Natural killer cell (primary cell): ENCODE data around the gene ETFB. TPM values are rescaled to one million over a fixed set of nuclear protein-coding genes. Genes with fewer than 3 reads are reported as not detected.

Source experiments
- ATAC-seq, 3 donors: fragments of 150-1000 bp in 2 of 3; fragments of 200-7000 bp in 1 of 3; cut with Tn5 transposase; 1 replicate in 1 of 3; 2 replicates in 2 of 3; pipeline ENCODE4 v1.10.0; 2021; ENCODE audit warnings: mild to moderate bottlenecking in 2 of 3, moderate library complexity in 2 of 3
- DNase-seq, 2 donors: peaks; one replicate each; pipeline versions ENCODE4 v3.0.0 to v3.0.0-alpha.2; 2013 to 2021; ENCODE audit warnings: mixed read lengths in 1 of 2
- H3K27ac ChIP-seq: one replicate; pipeline ENCODE4 v1.5.1; 2013; ENCODE audit warnings: mild to moderate bottlenecking, low read length
- H3K27me3 ChIP-seq: one replicate; pipeline ENCODE4 v1.6.1; 2013; ENCODE audit warnings: low read length; ENCODE audit not compliant: control insufficient read depth, insufficient read depth
- H3K36me3 ChIP-seq: one replicate; pipeline ENCODE4 v1.6.1; 2013; ENCODE audit warnings: low read length; ENCODE audit not compliant: control insufficient read depth, insufficient read depth
- H3K4me1 ChIP-seq: one replicate; pipeline ENCODE4 v1.6.1; 2013; ENCODE audit warnings: low read length; ENCODE audit not compliant: control insufficient read depth, insufficient read depth
- H3K4me3 ChIP-seq: one replicate; pipeline ENCODE4 v1.5.1; 2013; ENCODE audit warnings: low read length
- H3K9me3 ChIP-seq: one replicate; pipeline ENCODE4 v1.6.1; 2013; ENCODE audit warnings: low read length; ENCODE audit not compliant: control insufficient read depth, insufficient read depth
- H3K27ac Mint-ChIP-seq, 2 donors: one replicate each; pipeline ENCODE4 v1.8.0; 2022; ENCODE audit warnings: mild to moderate bottlenecking in 2 of 2, mixed read lengths in 2 of 2, moderate library complexity in 1 of 2
- H3K27me3 Mint-ChIP-seq, 2 donors: one replicate each; pipeline ENCODE4 v1.8.0; 2022; ENCODE audit warnings: low read depth in 2 of 2, mixed read lengths in 2 of 2
- H3K36me3 Mint-ChIP-seq: one replicate; pipeline ENCODE4 v1.8.0; 2022; ENCODE audit warnings: mixed read lengths
- H3K4me1 Mint-ChIP-seq, 2 donors: one replicate each; pipeline ENCODE4 v1.8.0; 2022; ENCODE audit warnings: mixed read lengths in 2 of 2
- H3K4me3 Mint-ChIP-seq: one replicate; pipeline ENCODE4 v1.8.0; 2022; ENCODE audit warnings: mild to moderate bottlenecking, moderate library complexity, mixed read lengths
- H3K9me3 Mint-ChIP-seq, 2 donors: one replicate each; pipeline ENCODE4 v1.8.0; 2022; ENCODE audit warnings: mixed read lengths in 2 of 2
- WGBS: methylation state at CpG from one replicate; pipeline ENCODE4 v1.1.7; 2013; ENCODE audit warnings: missing lambda C conversion rate; ENCODE audit not compliant: insufficient coverage; 5-methylcytosine and 5-hydroxymethylcytosine counted together
- intact Hi-C: fragments of 100-400 bp; cut with micrococcal nuclease; formaldehyde crosslinking; loops from one replicate; pipeline ENCODE4 v1.14.2; 2022
- total RNA-seq, 4 donors: library from RNA; stranded (reverse); fragments of 120-200 nt in 1 of 4; gene quantifications; one replicate each; pipeline versions ENCODE4 v1.2.3 to v1.2.4, GENCODE V29; 2013 to 2022
- TF ChIP-seq, protein P1 (sequence below): fragments of 200-600 bp; IDR thresholded peaks from one replicate; pipeline ENCODE4 v1.8.0; 2022; ENCODE audit warnings: antibody characterized with exemption

The ETFB gene
- total RNA-seq, 3 donors from 2014 or later (not counting 1 experiment from before 2014, with no cell fraction given), result 44.9 to 60.1 (median 55.0) TPM

DNA sequence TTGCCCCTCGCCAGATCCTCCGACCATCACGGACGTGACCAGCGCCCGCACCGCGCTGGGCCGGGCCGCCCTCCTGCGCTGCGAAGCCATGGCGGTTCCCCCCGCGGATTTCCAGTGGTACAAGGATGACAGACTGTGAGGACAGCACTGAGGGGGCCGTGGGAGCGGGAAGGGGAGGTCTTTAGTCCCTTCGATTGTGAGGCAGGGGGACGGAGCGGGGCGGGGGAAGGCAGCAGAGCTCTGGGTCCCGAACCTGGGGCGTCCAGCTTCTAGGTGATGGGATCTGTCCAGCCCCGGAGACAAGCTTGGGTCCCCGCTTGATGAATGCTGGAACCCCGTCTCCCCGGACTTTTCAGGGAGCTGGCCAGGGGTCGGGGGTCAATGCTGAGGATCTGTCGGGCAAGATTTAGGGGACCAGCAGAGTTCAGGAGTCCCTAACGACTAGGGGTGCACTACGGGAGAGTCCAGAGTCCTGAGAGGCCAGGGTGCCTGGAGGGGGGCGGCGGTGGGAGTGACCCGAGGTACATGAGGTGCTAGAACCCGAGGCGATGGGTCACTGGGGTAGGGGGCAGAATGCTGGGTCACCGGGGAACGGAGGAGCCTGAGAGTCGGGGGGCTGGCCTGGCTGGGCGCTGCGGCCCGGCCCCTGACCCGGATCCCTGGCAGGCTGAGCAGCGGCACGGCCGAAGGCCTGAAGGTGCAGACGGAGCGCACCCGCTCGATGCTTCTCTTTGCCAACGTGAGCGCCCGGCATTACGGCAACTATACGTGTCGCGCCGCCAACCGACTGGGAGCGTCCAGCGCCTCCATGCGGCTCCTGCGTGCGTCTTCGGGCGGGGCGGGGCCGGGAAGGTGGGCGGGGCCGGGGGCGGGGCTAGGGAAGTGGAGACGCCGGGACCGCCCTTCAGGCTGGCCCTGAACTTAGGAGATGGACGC is 38.9 kb downstream of the ETFB start:
- peak; percentile 77 to 90 (median 87) for ATAC-seq
- WGBS, result 6% methylated on average over 75 of the region's 75 CpGs
- H3K27ac Mint-ChIP-seq, result no peak overlapping the region
- peak; percentile 35 to 65 for DNase-seq
- Histone ChIP-seq H3K9me3 (no peaks in the 10 kb centered on the region), H3K4me3 (no peak overlapping the region), H3K36me3 (no peaks in the 10 kb centered on the region), H3K27ac (no peak overlapping the region), H3K27me3 (peaks cover 20% of the 10 kb centered on the region), H3K4me1 (peaks cover 20% of the 10 kb centered on the region)
- H3K4me3 Mint-ChIP-seq, result peak overlapping the region; percentile 85
- no peaks in the 10 kb centered on the region for H3K9me3 Mint-ChIP-seq
- peaks cover 40 to 44% of the 10 kb centered on the region in 2 donors for H3K27me3 Mint-ChIP-seq
- H3K4me1 Mint-ChIP-seq, result peaks cover 9 to 22% of the 10 kb centered on the region in 2 donors
- no peaks in the 10 kb centered on the region for H3K36me3 Mint-ChIP-seq
- intact Hi-C loops, result no loop called here
- TF ChIP-seq, protein P1, sequence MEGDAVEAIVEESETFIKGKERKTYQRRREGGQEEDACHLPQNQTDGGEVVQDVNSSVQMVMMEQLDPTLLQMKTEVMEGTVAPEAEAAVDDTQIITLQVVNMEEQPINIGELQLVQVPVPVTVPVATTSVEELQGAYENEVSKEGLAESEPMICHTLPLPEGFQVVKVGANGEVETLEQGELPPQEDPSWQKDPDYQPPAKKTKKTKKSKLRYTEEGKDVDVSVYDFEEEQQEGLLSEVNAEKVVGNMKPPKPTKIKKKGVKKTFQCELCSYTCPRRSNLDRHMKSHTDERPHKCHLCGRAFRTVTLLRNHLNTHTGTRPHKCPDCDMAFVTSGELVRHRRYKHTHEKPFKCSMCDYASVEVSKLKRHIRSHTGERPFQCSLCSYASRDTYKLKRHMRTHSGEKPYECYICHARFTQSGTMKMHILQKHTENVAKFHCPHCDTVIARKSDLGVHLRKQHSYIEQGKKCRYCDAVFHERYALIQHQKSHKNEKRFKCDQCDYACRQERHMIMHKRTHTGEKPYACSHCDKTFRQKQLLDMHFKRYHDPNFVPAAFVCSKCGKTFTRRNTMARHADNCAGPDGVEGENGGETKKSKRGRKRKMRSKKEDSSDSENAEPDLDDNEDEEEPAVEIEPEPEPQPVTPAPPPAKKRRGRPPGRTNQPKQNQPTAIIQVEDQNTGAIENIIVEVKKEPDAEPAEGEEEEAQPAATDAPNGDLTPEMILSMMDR, result no peak

DNA sequence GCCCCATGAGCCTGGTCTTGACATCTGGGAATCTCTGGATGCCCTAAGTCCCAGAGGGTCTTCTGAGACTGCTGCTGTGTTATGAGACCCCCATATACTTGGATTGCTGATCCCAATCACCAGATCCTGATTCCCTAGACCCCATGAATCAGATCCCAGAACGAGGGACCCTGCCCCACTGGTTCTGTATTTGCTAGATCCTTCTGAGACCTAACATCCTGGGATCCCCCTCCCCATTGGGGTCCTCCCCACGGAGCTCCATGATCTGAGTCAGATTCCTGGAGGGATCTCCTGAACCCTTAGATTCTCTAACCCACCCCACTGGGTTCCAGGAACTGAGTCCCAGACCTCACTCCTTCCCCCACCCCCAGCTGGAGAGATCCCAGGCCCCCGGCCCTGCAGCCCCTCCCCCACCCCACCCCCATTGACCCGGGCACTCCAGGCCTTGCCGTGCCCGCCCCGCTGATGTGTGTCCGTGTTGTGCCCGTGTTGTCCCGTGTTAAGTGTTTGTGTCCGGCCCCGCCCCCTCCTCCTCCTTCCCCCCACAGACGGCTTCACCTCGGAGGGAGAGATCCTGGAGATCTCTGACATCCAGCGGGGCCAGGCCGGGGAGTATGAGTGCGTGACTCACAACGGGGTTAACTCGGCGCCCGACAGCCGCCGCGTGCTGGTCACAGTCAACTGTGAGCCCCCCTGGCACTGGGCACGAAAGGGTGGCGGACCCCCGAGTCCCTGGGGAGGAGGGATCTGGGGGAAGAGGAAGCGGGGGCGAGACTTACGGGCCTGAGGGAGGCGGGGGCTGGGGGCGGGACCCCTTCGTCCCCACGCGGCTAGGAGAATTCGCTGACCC is 39.7 kb downstream of the ETFB start:
- intact Hi-C loops, result no loop called here
- no peak for ATAC-seq
- 25% methylated on average over 35 of the region's 36 CpGs for WGBS

DNA sequence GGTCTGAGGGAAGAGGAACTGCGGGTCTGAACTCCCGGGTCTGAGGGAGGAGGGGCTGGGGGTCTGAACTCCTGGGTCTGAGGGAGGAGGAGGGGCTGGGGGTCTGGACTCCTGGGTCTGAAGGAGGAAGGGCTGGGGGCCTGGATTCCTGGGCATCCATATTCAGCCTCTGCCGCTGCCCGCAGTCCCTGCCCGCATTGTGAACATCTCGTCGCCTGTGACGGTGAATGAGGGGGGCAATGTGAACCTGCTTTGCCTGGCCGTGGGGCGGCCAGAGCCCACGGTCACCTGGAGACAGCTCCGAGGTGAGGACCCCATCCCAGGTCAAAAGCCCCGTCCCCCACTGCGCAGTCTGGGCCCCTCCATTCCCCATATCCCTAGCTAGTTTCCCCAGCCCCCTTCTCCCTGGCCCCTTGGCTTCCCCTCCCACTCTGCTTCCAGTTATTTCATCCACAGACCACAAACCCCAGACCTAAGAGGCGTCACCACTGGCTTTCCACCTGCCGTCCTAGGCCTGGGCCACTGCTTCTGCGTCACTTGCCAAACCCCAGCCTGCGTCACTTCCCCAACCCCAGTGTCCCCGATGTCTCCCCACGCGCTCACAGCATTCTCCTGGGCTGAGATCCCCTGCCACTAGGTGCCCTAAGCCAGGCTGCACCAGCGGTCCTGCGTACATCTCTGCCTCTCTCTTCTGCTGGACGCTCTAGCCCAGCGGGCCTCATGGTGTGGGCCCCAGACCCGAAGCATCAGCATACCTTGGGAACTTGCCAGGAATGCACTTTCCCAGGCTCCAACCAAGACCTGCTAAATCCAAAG is 40.8 kb downstream of the ETFB start:
- Histone ChIP-seq H3K9me3 (no peaks in the 10 kb centered on the region), H3K27me3 (peaks cover 20% of the 10 kb centered on the region), H3K36me3 (no peaks in the 10 kb centered on the region), H3K4me3 (no peak overlapping the region), H3K4me1 (peaks cover 20% of the 10 kb centered on the region), H3K27ac (no peak overlapping the region)
- Mint-ChIP-seq H3K9me3 (no peaks in the 10 kb centered on the region), H3K27ac (no peak overlapping the region), H3K27me3 (peaks cover 30 to 47% of the 10 kb centered on the region in 2 donors), H3K4me1 (peaks cover 9 to 22% of the 10 kb centered on the region in 2 donors), H3K36me3 (no peaks in the 10 kb centered on the region), H3K4me3 (no peak overlapping the region)
- TF ChIP-seq, protein P1, result no peak
- ATAC-seq (peak in 2 of 3 donors; percentile 36 to 46), DNase-seq (no peak)
- intact Hi-C loops, result no loop called here
- 61% methylated on average over 26 of the region's 26 CpGs for WGBS

More for the DNA sequence above, 39.7 kb downstream of the ETFB start:
- Mint-ChIP-seq H3K9me3 (no peaks in the 10 kb centered on the region), H3K4me1 (peaks cover 9 to 22% of the 10 kb centered on the region in 2 donors), H3K27ac (no peak overlapping the region), H3K4me3 (no peak overlapping the region), H3K27me3 (peaks cover 31 to 45% of the 10 kb centered on the region in 2 donors), H3K36me3 (no peaks in the 10 kb centered on the region)
- H3K4me3 ChIP-seq, result no peak overlapping the region
- H3K4me1 ChIP-seq, result peaks cover 20% of the 10 kb centered on the region
- DNase-seq, result no peak
- no peak overlapping the region for H3K27ac ChIP-seq
- H3K27me3 ChIP-seq, result peaks cover 20% of the 10 kb centered on the region
- H3K36me3 ChIP-seq, result no peaks in the 10 kb centered on the region
- H3K9me3 ChIP-seq, result no peaks in the 10 kb centered on the region
- TF ChIP-seq, protein P1, result no peak
